WI38 (cell line): ENCODE data around the gene ZNF496.
"Not testable (repeated sequence)": the region's sequence is repeated elsewhere in the genome, so short reads cannot be mapped to it uniquely, and the experiment has no call there.

Experiments
- H3K4me3 ChIP-seq: 2 replicates; pipeline ENCODE4 v1.5.1; 2011; ENCODE audit warnings: low read depth, mild to moderate bottlenecking, control low read depth, low read length
- CTCF ChIP-seq: IDR thresholded peaks from 2 replicates; pipeline ENCODE4 v1.5.1; 2012; ENCODE audit warnings: low read depth, mild to moderate bottlenecking, control low read depth, low read length

The ZNF496 gene

GRCh38 chr1:247266053-247266452, 65.6 kb downstream of the ZNF496 start:
- H3K4me3 ChIP-seq, result no peak overlapping the region
- TF ChIP-seq CTCF, result no peak

GRCh38 chr1:247255772-247256171, 75.9 kb downstream of the ZNF496 start, which contains the start of gene VN1R5:
VN1R5 (plus strand) TSS chr1:247256072.
- not testable (repeated sequence) for H3K4me3 ChIP-seq

- no peak overlapping the region for H3K4me3 ChIP-seq
- no peak for TF ChIP-seq CTCF
Measured at GRCh38 chr1:247247568-247247967, 84.1 kb downstream of the ZNF496 start.
